NB4 (cell line): Measurements from ENCODE around the gene ADAMTS12.

Experiments used
- CTCF ChIP-seq: IDR thresholded peaks from one replicate; pipeline ENCODE4 v1.5.1; 2012; ENCODE audit warnings: low read depth, low read length
- TF ChIP-seq, protein P1 (sequence below): IDR thresholded peaks from 2 replicates; pipeline ENCODE4 v1.6.1; 2011; ENCODE audit warnings: low read depth, low read length

- no peak for TF ChIP-seq CTCF
- TF ChIP-seq, protein P1, sequence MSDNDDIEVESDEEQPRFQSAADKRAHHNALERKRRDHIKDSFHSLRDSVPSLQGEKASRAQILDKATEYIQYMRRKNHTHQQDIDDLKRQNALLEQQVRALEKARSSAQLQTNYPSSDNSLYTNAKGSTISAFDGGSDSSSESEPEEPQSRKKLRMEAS: no peak
Observed at GRCh38 chr5:33772380-33772897, 119.4 kb downstream of the ADAMTS12 start.
